HCT116 (cell line): ENCODE data around the gene RPUSD3. TPM values are rescaled to one million over a fixed set of nuclear protein-coding genes. Genes with fewer than 3 reads are reported as not detected.
"Not testable (repeated sequence)": the region's sequence is repeated elsewhere in the genome, so short reads cannot be mapped to it uniquely, and the experiment has no call there.

Experiments
- ATAC-seq: fragments of 200-7000 bp; cut with Tn5 transposase; 2 replicates; pipeline ENCODE4 v1.9.1; 2020; ENCODE audit warnings: mild to moderate bottlenecking, moderate library complexity
- BruUV-seq: library from RNA; stranded (reverse); fragments of 400-500 nt; replicated peaks from 2 replicates; lab custom pipeline; 2021; lab: Mats Ljungman, UMichigan
- CTCF ChIA-PET: fragments of 300-600 bp; sonication (Branson Sonifier 250); formaldehyde crosslinking; loops from one replicate; lab custom pipeline; 2021; ENCODE audit warnings: antibody characterized with exemption; lab: Charles Lee
- POLR2A ChIA-PET: fragments of 300-600, 350-600 bp; sonication (Branson Sonifier 250); formaldehyde crosslinking; loops from one replicate; lab custom pipeline; 2021; ENCODE audit warnings: antibody characterized with exemption; lab: Charles Lee
- RAD21 ChIA-PET, 2 experiments: fragments of 300-600 bp; sonication (Branson Sonifier 250); formaldehyde crosslinking; loops; one replicate each; lab custom pipeline; 2023; ENCODE audit warnings: low total read pairs in 2 of 2; ENCODE audit not compliant: uncharacterized antibody in 2 of 2, unreplicated experiment in 2 of 2, low non-redundant PET in 1 of 2; lab: Charles Lee
- DNase-seq: peaks from one replicate; pipeline ENCODE4 v3.0.0-alpha.2; 2010; ENCODE audit warnings: low read depth, low spot score
- H2AFZ ChIP-seq: fragments of 200-600 bp; shearing (Covaris generic), sonication (generic); 2 replicates; pipeline ENCODE4 v1.6.1; 2017; ENCODE audit warnings: low read depth, mixed run types, mixed read lengths, antibody characterized with exemption, low read length; ENCODE audit not compliant: poor library complexity, severe bottlenecking
- H3K27ac ChIP-seq: 2 replicates; pipeline ENCODE4 v1.5.1; 2012; ENCODE audit warnings: low read depth, low read length
- H3K27me3 ChIP-seq: fragments of 200-600 bp; sonication (generic); 2 replicates; pipeline ENCODE4 v1.6.1; 2016; ENCODE audit warnings: mixed run types, low read length, mixed read lengths; ENCODE audit not compliant: insufficient read depth
- H3K36me3 ChIP-seq, 2 experiments: fragments of 200-500 bp in 1 of 2; fragments of 200-600 bp in 1 of 2; sonication (Bioruptor generic) in 1 of 2; sonication (generic) in 1 of 2; 2 replicates each; pipeline versions ENCODE4 v1.5.1 to v1.6.1; 2014 to 2016; ENCODE audit warnings: low read length in 2 of 2, inconsistent platforms in 1 of 2, mixed read lengths in 1 of 2, mixed run types in 1 of 2; ENCODE audit not compliant: insufficient read depth in 2 of 2, control insufficient read depth in 1 of 2
- H3K4me1 ChIP-seq, 2 experiments: fragments of 200-600 bp in 1 of 2; sonication (generic) in 1 of 2; 2 replicates each; pipeline versions ENCODE4 v1.5.1 to v1.6.1; 2012 to 2017; ENCODE audit warnings: low read length in 2 of 2, inconsistent platforms in 1 of 2, mild to moderate bottlenecking in 1 of 2, mixed read lengths in 1 of 2, mixed run types in 1 of 2, moderate library complexity in 1 of 2; ENCODE audit not compliant: insufficient read depth in 2 of 2, control insufficient read depth in 1 of 2
- H3K4me2 ChIP-seq: fragments of 200-600 bp; sonication (generic); 2 replicates; pipeline ENCODE4 v1.6.1; 2017; ENCODE audit warnings: mixed run types, low read length, mixed read lengths
- H3K4me3 ChIP-seq, 2 experiments: fragments of 200-600 bp in 1 of 2; sonication (generic) in 1 of 2; replicated peaks in 1 of 2; 2 replicates each; pipeline ENCODE4 v1.5.1; 2011 to 2016; ENCODE audit warnings: low read length in 2 of 2, control low read depth in 1 of 2, low read depth in 1 of 2, mild to moderate bottlenecking in 1 of 2, mixed read lengths in 1 of 2, mixed run types in 1 of 2
- H3K79me2 ChIP-seq: fragments of 200-600 bp; sonication (generic); 2 replicates; pipeline ENCODE4 v1.6.1; 2017; ENCODE audit warnings: mild to moderate bottlenecking, mixed run types, low read length, moderate library complexity, mixed read lengths; ENCODE audit not compliant: insufficient read depth
- H3K9ac ChIP-seq: fragments of 200-600 bp; sonication (generic); 2 replicates; pipeline ENCODE4 v1.6.1; 2016; ENCODE audit warnings: low read length, mixed read lengths
- H3K9me2 ChIP-seq: fragments of 200-600 bp; sonication (generic), shearing (Covaris generic); 2 replicates; pipeline ENCODE4 v1.6.1; 2017; ENCODE audit warnings: mixed run types, mild to moderate bottlenecking, moderate library complexity; ENCODE audit not compliant: insufficient read depth
- H3K9me3 ChIP-seq, 2 experiments: fragments of 200-500 bp in 1 of 2; fragments of 200-600 bp in 1 of 2; sonication (Bioruptor generic) in 1 of 2; sonication (generic) in 1 of 2; 2 replicates each; pipeline ENCODE4 v1.6.1; 2014 to 2017; ENCODE audit warnings: low read length in 2 of 2, mixed read lengths in 2 of 2, inconsistent platforms in 1 of 2, low read depth in 1 of 2, mild to moderate bottlenecking in 1 of 2, mixed run types in 1 of 2, moderate library complexity in 1 of 2; ENCODE audit not compliant: control insufficient read depth in 1 of 2, insufficient read depth in 1 of 2
- H4K20me1 ChIP-seq: fragments of 200-600 bp; sonication (generic), shearing (Covaris generic); 2 replicates; pipeline ENCODE4 v1.6.1; 2017; ENCODE audit warnings: mixed run types, mild to moderate bottlenecking, moderate library complexity; ENCODE audit not compliant: insufficient read depth
- POLR2AphosphoS5 ChIP-seq: IDR thresholded peaks from 2 replicates; pipeline ENCODE4 v1.6.1; 2011; ENCODE audit warnings: mild to moderate bottlenecking, low read depth, low read length, moderate library complexity
- SIN3A ChIP-seq: IDR thresholded peaks from 2 replicates; pipeline ENCODE4 v1.6.1; 2012; ENCODE audit warnings: low read depth
- ZNF274 ChIP-seq: fragments of 200-500 bp; sonication (Bioruptor generic); IDR thresholded peaks from 2 replicates; pipeline ENCODE4 v1.6.1; 2014; ENCODE audit warnings: mild to moderate bottlenecking, low read depth, low read length, inconsistent platforms
- intact Hi-C: fragments of 100-400 bp; cut with micrococcal nuclease; formaldehyde crosslinking; loops from 2 replicates; pipeline ENCODE4 v1.10.0; 2022
- total RNA-seq: library from RNA; stranded (reverse); gene quantifications from one replicate; pipeline ENCODE4 v1.2.1, GENCODE V29; 2021; ENCODE audit not compliant: unreplicated experiment
- TF ChIP-seq, protein P1 (sequence below): IDR thresholded peaks from 2 replicates; pipeline ENCODE4 v1.6.1; 2012

RPUSD3 gene
- total RNA-seq, 1 experiment from 2014 or later, result 58.0 TPM

DNA sequence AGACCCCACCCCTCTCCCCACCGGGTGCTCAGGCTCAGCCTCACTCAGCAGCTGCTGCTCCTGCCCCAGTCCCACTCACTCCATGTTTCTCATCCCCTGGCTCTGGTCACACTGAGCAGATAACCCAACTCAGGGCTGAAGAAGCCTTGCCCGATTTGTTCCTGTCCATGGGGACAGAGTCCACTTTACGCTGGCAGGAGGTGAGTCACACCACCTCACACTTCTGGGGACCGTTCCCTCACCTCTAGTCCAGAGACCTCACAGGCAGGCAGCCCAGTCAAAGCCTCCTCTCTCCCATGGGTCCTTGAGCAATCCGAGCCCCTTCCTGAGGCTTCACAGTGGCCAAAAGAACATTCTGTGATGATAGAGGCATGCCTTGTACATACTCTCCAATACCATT lies 34.9 kb upstream of the RPUSD3 start (continued):
- TF ChIP-seq, protein P1, sequence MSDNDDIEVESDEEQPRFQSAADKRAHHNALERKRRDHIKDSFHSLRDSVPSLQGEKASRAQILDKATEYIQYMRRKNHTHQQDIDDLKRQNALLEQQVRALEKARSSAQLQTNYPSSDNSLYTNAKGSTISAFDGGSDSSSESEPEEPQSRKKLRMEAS, result no peak
- TF ChIP-seq SIN3A (no peak), ZNF274 (no peak)

DNA sequence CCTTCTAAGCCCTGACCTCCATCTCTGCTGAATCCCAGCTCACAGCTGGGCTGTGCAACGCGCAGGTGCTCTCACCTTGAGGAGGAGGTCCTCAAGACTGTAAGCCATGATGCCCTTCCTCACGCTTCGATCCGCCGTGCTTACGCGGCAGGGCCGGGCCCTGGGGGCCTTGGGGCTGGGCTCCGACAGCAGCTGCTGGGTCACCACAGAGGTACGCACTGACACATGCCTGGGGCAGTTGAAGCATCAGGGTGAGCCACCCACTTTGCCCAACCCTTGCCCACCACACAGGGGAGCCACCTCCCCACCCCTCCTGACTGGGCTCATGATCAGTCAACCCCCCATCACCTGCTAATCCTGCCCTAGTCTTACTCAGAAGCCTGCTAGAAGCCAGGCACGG lies 33.2 kb upstream of the RPUSD3 start:
- Histone ChIP-seq H3K9ac (no peak overlapping the region), H3K79me2 (no peaks in the 10 kb centered on the region), H3K36me3 (no peaks in the 10 kb centered on the region), H3K4me2 (no peak overlapping the region), H3K9me3 (no peaks in the 10 kb centered on the region), H4K20me1 (no peaks in the 10 kb centered on the region), H3K27me3 (no peaks in the 10 kb centered on the region), H2AFZ (no peak overlapping the region), H3K4me1 (peaks cover 0 to 29% of the 10 kb centered on the region in 2 experiments; a peak in 2 of 4 replicates), H3K27ac (no peak overlapping the region), H3K9me2 (no peaks in the 10 kb centered on the region), H3K4me3 (no peak overlapping the region)
- POLR2A ChIA-PET, result no interaction called here
- no peak for ATAC-seq
- no peak for DNase-seq
- RAD21 ChIA-PET, result no interaction called here
- no peak for TF ChIP-seq POLR2AphosphoS5
- intact Hi-C loops, result no loop called here
- CTCF ChIA-PET, result no interaction called here
- no TSS peak for BruUV-seq

DNA sequence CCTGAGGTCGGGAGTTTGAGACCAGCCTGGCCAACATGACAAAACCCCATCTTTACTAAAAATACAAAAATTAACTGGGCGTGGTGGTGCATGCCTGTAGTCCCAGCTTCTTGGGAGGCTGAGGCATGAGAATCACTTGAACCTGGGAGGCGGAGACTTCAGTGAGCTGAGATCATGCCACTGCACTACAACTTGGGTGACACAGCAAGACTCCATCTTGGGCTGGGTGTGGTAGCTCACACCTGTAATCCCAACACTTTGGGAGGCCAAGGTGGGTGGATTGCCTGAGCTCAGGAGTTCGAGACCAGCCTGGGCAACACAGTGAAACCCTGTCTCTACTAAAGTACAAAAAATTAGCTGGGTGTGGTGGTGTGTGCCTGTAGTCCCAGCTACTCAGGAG lies 32.4 kb upstream of the RPUSD3 start:
- DNase-seq, CTCF ChIA-PET, H3K4me3 ChIP-seq, intact Hi-C loops, H3K79me2 ChIP-seq, H4K20me1 ChIP-seq, BruUV-seq, H3K9me2 ChIP-seq, H3K9ac ChIP-seq, H3K27me3 ChIP-seq, H3K4me2 ChIP-seq, H3K36me3 ChIP-seq, H3K27ac ChIP-seq, H3K9me3 ChIP-seq, H2AFZ ChIP-seq, ATAC-seq: not testable (repeated sequence)
- RAD21 ChIA-PET, result interaction anchor here in 1 of 2 experiments (0.7 kb wide), 1 partner anchor 12 kb away, joined by 11 read pairs; no protein-coding TSS in a partner anchor
- POLR2A ChIA-PET, result interaction anchor here (0.7 kb wide), 1 partner anchor 40 kb away, joined by 3 read pairs; no protein-coding TSS in a partner anchor
- H3K4me1 ChIP-seq, result peaks cover 0 to 36% of the 10 kb centered on the region in 2 experiments; a peak in 2 of 4 replicates
